NB4 (cell line): ENCODE results near the gene USB1.

Source experiments
- DNase-seq: peaks from one replicate; pipeline ENCODE4 v3.0.0; 2010; ENCODE audit warnings: low read depth
- H3K4me3 ChIP-seq: one replicate; pipeline ENCODE4 v1.5.1; 2011; ENCODE audit warnings: mild to moderate bottlenecking, low read depth, low read length, moderate library complexity
- CTCF ChIP-seq: IDR thresholded peaks from one replicate; pipeline ENCODE4 v1.5.1; 2012; ENCODE audit warnings: low read depth, low read length
- MYC ChIP-seq: IDR thresholded peaks from 2 replicates; pipeline ENCODE4 v1.6.1; 2011; ENCODE audit warnings: low read depth, low read length
- POLR2A ChIP-seq: IDR thresholded peaks from 2 replicates; pipeline ENCODE4 v1.6.1; 2011; ENCODE audit warnings: mild to moderate bottlenecking; ENCODE audit not compliant: insufficient read length; ENCODE audit errors: extremely low read depth
- TF ChIP-seq, protein P1 (sequence below): IDR thresholded peaks from 2 replicates; pipeline ENCODE4 v1.6.1; 2011; ENCODE audit warnings: low read depth, low read length

Gene USB1

DNA sequence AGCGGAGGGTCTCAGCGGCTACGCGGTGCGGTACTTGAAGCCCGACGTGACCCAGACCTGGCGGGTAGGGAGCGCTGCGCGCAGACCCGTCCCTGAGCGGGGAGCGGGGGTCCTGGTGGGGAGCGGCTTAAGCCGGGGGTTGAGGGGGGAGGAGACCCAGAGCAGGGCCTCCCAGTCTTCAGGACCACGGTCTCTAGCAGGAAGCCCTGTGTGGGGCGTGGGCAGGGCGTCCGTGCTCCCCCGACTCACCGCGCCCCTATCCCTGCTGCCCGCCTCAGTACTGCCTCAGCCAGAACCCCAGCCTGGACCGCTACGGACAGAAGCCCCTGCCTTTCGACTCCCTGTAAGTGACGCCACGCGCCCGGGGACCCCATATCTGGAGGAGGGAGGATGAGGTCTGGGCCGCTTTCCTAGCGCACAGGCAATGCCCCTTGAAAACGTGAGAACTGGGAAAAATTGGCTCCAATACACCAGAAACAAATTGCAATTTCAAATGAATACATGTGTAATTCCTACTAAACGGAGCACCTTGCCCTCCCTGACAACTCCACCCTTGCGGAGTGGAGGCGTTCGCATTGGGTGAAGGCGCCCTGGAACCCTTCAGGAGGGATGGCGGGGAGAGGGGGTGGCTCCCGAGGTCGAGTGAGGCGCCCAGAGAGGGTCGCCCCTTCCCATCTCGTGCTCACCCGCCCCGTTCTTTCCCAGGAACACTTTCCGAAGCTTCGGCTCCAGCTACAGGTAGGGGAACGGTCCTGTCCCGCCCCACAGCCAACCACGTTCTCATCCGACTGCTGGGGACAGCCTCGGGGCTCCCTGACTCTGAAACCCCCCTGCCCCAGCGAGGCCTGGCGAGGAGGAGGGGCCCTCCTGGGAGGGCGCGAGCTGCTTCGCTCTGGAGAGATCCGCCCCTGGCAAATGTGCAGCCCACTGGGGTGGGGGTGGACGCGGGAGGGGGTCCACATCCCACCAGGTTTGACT, 15.7 kb upstream of the USB1 start:
- H3K4me3 ChIP-seq, result no peak overlapping the region
- TF ChIP-seq, protein P1, sequence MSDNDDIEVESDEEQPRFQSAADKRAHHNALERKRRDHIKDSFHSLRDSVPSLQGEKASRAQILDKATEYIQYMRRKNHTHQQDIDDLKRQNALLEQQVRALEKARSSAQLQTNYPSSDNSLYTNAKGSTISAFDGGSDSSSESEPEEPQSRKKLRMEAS, result no peak
- TF ChIP-seq MYC (no peak), POLR2A (no peak), CTCF (no peak)
- no peak for DNase-seq

DNA sequence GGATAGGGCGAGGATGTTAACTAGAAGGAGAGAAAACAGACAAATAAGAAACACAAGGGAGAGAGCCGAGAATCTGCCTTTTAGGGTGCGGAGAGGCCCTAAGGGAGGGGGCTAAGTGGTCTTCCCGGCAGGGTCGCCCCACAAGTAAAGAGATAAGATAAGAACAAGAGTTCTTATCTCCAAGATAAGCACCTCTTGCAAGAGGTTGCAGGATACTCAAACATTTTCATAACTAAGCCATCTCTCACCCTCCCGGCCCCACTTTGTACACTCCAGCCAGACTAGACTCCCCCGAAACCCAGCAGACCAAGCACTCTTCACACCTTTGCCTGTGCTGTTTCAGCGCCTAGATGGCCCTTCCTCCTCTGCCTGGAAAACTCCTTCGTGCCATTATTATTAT, 15.0 kb upstream of the USB1 start:
- TF ChIP-seq MYC (no peak), POLR2A (no peak), CTCF (no peak)
- TF ChIP-seq, protein P1, result no peak
- DNase-seq, result no peak
- H3K4me3 ChIP-seq, result no peak overlapping the region

DNA sequence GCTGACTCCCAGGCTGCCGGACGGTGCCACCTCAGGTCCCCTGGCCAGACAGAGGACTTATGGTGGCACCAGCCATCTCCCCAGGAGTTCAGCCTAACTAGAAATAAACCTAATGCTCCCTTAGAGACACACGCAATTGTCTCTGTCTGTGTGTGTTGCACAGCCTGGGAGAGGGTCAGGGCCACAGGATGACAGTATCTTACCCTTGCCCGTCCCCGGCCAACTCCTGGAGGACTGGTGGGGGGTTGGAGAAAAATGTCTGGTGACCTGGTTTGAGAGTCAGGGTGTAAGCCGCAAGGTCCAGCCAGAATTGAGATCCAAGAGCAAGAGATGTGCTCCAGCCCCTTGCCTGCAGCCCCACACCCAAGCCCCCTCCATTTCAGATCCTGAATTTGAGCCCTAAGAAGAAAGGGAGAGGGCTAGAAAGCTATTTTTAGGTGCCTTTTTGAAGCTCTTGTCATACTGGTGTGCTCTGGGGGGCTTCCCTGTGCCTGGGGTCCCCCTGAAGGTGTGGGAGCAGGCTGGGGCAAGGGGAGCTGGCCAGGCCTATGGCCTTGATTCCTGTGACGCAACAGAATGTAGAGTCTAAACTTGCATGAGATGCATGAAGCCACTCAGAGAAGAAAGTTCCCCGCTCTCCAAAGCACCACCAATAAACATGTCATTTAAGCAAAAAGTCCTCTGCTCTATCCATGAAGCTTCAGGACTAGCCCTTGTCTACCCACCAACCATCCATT, 13.6 kb upstream of the USB1 start:
- H3K4me3 ChIP-seq, result no peak overlapping the region
- no peak for DNase-seq
- TF ChIP-seq, protein P1, result no peak

- TF ChIP-seq CTCF, result no peak
- no peak for TF ChIP-seq MYC
- TF ChIP-seq POLR2A, result no peak
- TF ChIP-seq, protein P1, result no peak
- no peak for DNase-seq
- H3K4me3 ChIP-seq, result no peak overlapping the region
These were observed 12.3 kb upstream of the USB1 start for GRCh38 chr16:57988929-57989328.

GRCh38 chr16:57991551-57992059, 9.6 kb upstream of the USB1 start:
- no peak for TF ChIP-seq MYC
- TF ChIP-seq CTCF, result no peak
- TF ChIP-seq POLR2A, result no peak
- TF ChIP-seq, protein P1, result no peak
- no peak overlapping the region for H3K4me3 ChIP-seq
- no peak for DNase-seq

DNA sequence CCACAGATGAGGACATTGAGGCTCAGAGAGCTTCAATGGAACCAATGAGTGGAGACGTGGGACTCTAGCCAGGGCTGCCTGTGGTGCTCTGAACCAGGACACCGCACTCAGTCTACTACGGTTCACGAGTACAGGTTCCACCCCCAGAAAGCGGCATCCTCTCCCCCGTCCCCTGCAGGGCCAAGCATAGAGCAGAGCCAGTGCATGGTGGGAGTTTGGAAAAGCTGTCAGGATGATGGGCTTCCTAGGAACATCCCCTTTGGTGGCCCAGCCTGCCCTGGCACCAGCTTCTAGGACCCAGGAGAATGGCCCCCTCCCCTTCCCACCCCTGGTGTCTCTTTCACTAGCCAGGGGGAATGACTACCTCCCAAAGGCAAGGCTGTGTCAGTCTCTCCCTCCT, 9.1 kb upstream of the USB1 start:
- no peak for DNase-seq
- TF ChIP-seq MYC, result no peak
- TF ChIP-seq POLR2A, result no peak
- no peak for TF ChIP-seq CTCF
- TF ChIP-seq, protein P1, result no peak
- H3K4me3 ChIP-seq, result no peak overlapping the region
